GM19025 (cell line): ENCODE measurements around the gene THBS1.

Source experiments
- ATAC-seq: cut with Tn5 transposase; IDR thresholded peaks from one replicate; pipeline ENCODE4 v1.9.1; 2021; ENCODE audit warnings: mild to moderate bottlenecking, low read depth, moderate library complexity; ENCODE audit not compliant: unreplicated experiment

Gene THBS1

GRCh38 chr15:39598958-39599845 lies 18.3 kb downstream of the THBS1 start:
- no peak for ATAC-seq

DNA sequence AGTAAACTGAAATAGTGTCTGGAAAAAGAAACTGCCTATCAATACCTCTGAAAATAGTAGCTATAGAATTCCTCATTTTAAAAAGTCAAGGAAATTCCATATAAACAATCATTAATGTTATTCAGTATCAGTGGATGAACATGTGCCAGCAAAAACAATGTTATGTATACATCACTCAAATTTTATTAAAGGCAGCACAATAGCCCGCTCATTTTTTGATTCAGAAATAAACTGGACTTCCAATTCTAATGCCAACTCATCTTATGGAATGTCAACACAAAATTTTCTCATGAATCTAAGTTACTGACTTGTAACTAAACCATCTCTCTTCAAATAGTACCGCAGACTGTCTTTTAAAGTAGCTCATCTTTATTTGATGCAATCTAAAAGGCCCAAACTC lies 19.0 kb downstream of the THBS1 start:
- no peak for ATAC-seq

- ATAC-seq = no peak
These were observed 21.3 kb downstream of the THBS1 start for GRCh38 chr15:39602143-39602542.

- no peak for ATAC-seq
These were observed 24.3 kb downstream of the THBS1 start for GRCh38 chr15:39605146-39605545.

GRCh38 chr15:39608185-39609139 lies 27.6 kb downstream of the THBS1 start:
- no peak for ATAC-seq

GRCh38 chr15:39609166-39609916 lies 28.5 kb downstream of the THBS1 start:
- ATAC-seq = no peak

DNA sequence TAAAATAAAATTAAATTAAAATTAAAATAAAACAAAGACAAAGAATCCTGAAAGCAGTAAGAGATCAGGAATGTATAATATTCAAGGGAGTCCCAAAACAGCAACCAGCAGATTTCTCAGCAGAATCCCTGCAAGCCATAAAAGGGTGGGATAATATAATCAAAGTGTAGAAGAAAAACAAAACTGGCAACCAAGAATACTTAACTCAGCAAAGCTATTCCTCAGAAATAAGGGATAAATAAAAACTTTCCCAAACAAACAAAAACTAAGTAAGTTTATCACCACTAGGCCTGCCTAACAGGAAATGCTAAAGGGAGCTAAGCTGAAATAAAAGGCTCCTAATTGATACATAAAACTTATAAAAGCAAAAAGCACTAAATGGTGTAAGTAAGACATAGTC lies 29.8 kb downstream of the THBS1 start:
- ATAC-seq = no peak

GRCh38 chr15:39613271-39613670 lies 32.4 kb downstream of the THBS1 start:
- no peak for ATAC-seq

DNA sequence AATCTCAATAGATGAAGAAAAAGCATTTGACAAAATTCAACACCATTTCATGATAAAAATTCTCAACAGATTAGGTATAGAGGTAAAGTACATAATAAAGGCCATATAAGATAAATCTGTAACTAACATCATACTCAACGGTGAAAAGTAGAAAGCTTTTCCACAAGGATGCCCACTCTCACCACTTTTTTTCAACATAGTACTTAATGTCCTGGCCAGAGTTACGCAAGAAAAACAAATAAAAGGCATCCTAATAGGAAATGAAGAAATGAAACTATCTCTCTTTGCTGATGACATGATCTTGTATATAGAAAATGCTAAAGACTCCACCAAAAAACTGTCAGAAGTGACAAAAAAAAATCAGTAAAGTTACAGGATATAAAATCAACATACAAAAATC lies 33.0 kb downstream of the THBS1 start:
- no peak for ATAC-seq

GRCh38 chr15:39616731-39617455 lies 36.0 kb downstream of the THBS1 start:
- no peak for ATAC-seq

DNA sequence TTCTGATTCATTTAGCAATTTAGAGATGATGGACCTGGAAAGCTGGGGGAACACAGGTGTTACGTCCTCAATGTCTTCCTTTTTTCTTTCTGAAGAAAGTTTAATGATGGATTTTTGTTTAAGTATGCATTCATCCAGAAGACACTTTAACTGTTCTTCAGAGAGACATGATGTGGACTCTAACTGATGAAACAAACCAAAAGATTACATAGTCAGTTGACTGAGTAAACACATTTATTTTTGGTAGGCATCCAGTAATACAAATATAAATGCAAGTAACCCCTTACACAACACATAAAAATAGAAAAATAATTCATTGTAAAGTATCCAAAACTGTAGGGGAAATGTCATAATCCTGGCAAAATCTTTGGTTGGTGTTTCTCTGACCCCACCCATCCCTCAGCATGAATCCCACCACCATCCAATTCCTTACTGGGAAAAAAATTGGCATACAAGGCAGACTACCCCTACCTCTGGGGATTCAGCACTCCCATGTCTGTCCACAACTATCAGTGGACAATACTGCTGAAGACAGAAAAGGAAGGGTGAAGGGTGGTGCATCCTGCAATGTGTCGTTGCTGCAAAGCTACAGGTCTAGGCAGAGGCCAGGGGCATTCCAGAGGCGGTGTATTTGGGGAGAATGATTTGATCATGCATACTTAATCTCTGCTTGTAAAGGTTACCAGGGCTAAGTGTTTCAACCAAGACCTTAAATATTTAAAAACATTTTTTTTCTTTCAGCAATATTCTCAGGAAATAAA lies 37.4 kb downstream of the THBS1 start:
- no peak for ATAC-seq

GRCh38 chr15:39621210-39621609 lies 40.3 kb downstream of the THBS1 start:
- ATAC-seq = no peak

GRCh38 chr15:39621976-39622375 lies 41.1 kb downstream of the THBS1 start:
- ATAC-seq = no peak

GRCh38 chr15:39622660-39623516 lies 42.0 kb downstream of the THBS1 start:
- ATAC-seq = peak; percentile 3

GRCh38 chr15:39623529-39623931 lies 42.7 kb downstream of the THBS1 start:
- peak; percentile 85 for ATAC-seq

DNA sequence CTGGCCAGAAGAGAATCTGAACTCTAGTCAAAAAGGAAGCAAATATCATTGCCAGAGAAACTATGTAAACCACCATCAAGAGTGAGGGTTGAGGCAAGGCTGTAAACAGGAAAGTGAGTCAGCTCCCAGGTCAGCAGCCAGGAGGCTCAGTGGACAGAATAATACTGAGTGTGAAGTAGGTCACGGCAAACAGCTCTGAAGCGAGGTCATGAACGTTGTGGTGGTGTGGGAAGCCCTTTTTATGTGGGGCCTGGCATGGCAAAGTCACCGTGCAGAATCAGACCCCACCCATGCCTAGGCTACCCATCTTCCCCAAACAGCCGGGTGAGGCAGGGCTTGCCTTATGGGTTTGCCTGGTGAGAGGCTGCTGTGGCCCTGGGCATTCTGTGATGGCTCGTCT lies 43.9 kb downstream of the THBS1 start:
- no peak for ATAC-seq

- no peak for ATAC-seq
These were observed 44.6 kb downstream of the THBS1 start for GRCh38 chr15:39625451-39625850.

GRCh38 chr15:39625856-39626255 lies 45.0 kb downstream of the THBS1 start:
- ATAC-seq = no peak
